ENCODE data around the gene B3GNT3.

B3GNT3 gene

GRCh38 chr19:17861542-17862402 is 66.8 kb downstream of the B3GNT3 start:
- no peak for DNase-seq

- DNase-seq, result no peak
Observed at GRCh38 chr19:17862711-17863519, 68.0 kb downstream of the B3GNT3 start.

All from NCI-H1694 (cell line).